Lower leg skin (tissue), 3 donors: ENCODE measurements around the gene ARAP1.

Experiments
- POLR2A ChIP-seq, 2 donors: fragments of 450-650 bp; IDR thresholded peaks; one replicate each; pipeline ENCODE4 v1.6.1; 2016 to 2017; ENCODE audit warnings: antibody characterized with exemption in 2 of 2, mild to moderate bottlenecking in 1 of 2, moderate library complexity in 1 of 2
- TF ChIP-seq, protein P1 (sequence below), 3 donors: fragments of 450-650 bp; IDR thresholded peaks; one replicate each; pipeline ENCODE4 v1.5.1; 2016; ENCODE audit warnings: antibody characterized with exemption in 3 of 3, mild to moderate bottlenecking in 3 of 3, moderate library complexity in 2 of 3

DNA sequence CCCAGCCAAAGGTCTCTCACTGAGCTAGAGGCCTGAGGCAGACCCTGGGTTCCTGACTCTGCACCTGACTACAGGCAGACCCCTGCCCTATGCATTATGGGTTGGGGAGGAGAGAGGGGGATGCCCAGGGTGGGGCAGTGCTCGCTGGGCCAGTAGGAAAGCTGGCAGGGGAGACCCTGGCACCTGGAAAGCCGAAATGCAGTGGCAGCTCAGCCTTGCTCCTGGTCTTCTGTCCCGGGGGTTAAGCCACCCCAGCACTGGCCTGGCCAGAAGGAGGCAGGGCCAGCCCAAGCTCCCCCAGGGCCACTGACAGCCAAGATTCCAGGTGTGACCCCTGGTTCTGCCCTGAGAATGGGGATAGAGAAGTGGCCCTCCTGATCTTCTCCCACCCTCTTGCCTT lies 5.4 kb downstream of the ARAP1 start:
- TF ChIP-seq, protein P1, sequence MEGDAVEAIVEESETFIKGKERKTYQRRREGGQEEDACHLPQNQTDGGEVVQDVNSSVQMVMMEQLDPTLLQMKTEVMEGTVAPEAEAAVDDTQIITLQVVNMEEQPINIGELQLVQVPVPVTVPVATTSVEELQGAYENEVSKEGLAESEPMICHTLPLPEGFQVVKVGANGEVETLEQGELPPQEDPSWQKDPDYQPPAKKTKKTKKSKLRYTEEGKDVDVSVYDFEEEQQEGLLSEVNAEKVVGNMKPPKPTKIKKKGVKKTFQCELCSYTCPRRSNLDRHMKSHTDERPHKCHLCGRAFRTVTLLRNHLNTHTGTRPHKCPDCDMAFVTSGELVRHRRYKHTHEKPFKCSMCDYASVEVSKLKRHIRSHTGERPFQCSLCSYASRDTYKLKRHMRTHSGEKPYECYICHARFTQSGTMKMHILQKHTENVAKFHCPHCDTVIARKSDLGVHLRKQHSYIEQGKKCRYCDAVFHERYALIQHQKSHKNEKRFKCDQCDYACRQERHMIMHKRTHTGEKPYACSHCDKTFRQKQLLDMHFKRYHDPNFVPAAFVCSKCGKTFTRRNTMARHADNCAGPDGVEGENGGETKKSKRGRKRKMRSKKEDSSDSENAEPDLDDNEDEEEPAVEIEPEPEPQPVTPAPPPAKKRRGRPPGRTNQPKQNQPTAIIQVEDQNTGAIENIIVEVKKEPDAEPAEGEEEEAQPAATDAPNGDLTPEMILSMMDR (IDR thresholded peaks at IDR 0.05) = no peak
- no peak for TF ChIP-seq POLR2A (IDR thresholded peaks at IDR 0.05)
